Endodermal cell (in vitro differentiated cells): ENCODE data around the gene ADH1B. TPM values are rescaled to one million over a fixed set of nuclear protein-coding genes. Genes with fewer than 3 reads are reported as not detected.

ENCODE experiments used
- DNase-seq: peaks from one replicate; pipeline ENCODE4 v3.0.0-alpha.2; 2017
- H3K27ac ChIP-seq: 2 replicates; pipeline ENCODE4 v1.5.1; 2013; ENCODE audit warnings: mild to moderate bottlenecking, low read depth, low read length, moderate library complexity
- H3K27me3 ChIP-seq: 2 replicates; pipeline ENCODE4 v1.6.1; 2013; ENCODE audit warnings: mild to moderate bottlenecking, low read length, moderate library complexity; ENCODE audit not compliant: insufficient read depth, control insufficient read depth, poor library complexity, severe bottlenecking
- H3K36me3 ChIP-seq: 2 replicates; pipeline ENCODE4 v1.7.0; 2013; ENCODE audit warnings: mild to moderate bottlenecking, low read length, moderate library complexity; ENCODE audit not compliant: control insufficient read depth, insufficient read depth
- H3K4me1 ChIP-seq: one replicate; pipeline ENCODE4 v1.7.0; 2013; ENCODE audit warnings: low read length; ENCODE audit not compliant: control insufficient read depth, insufficient read depth
- H3K4me3 ChIP-seq: 2 replicates; pipeline ENCODE4 v1.5.1; 2013; ENCODE audit warnings: mild to moderate bottlenecking, low read length, moderate library complexity
- H3K9ac ChIP-seq: 2 replicates; pipeline ENCODE4 v1.6.1; 2013; ENCODE audit warnings: mild to moderate bottlenecking, low read length, moderate library complexity; ENCODE audit not compliant: poor library complexity, severe bottlenecking; ENCODE audit errors: extremely low read depth
- H3K9me3 ChIP-seq: 2 replicates; pipeline ENCODE4 v1.6.1; 2013; ENCODE audit warnings: mild to moderate bottlenecking, low read length, moderate library complexity; ENCODE audit not compliant: control insufficient read depth
- H3K27ac Mint-ChIP-seq: 2 replicates; pipeline ENCODE4 v1.8.0; 2020; ENCODE audit warnings: mixed read lengths
- H3K27me3 Mint-ChIP-seq: 2 replicates; pipeline ENCODE4 v1.8.0; 2021; ENCODE audit warnings: mild to moderate bottlenecking, mixed read lengths; ENCODE audit not compliant: insufficient read depth
- H3K36me3 Mint-ChIP-seq: 2 replicates; pipeline ENCODE4 v1.8.0; 2020; ENCODE audit warnings: low read depth, mixed read lengths
- H3K4me1 Mint-ChIP-seq: 2 replicates; pipeline ENCODE4 v1.8.0; 2020; ENCODE audit warnings: mixed read lengths
- H3K4me3 Mint-ChIP-seq: 2 replicates; pipeline ENCODE4 v1.8.0; 2020; ENCODE audit warnings: mild to moderate bottlenecking, moderate library complexity, mixed read lengths
- H3K9me3 Mint-ChIP-seq: 2 replicates; pipeline ENCODE4 v1.8.0; 2020; ENCODE audit warnings: mild to moderate bottlenecking, mixed read lengths
- CTCF ChIP-seq: fragments of 200-600 bp; sonication (generic); conservative IDR thresholded peaks from 2 replicates; pipeline ENCODE4 v1.5.0; 2021; ENCODE audit warnings: antibody characterized with exemption, mild to moderate bottlenecking
- WGBS, 2 experiments: methylation state at CpG; one replicate each; pipeline versions ENCODE4 v1.1.5 to v1.1.7; 2013; ENCODE audit warnings: missing lambda C conversion rate in 2 of 2, mixed read lengths in 1 of 2; ENCODE audit not compliant: insufficient coverage in 1 of 2, insufficient read length in 1 of 2; 5-methylcytosine and 5-hydroxymethylcytosine counted together
- total RNA-seq, 2 donors: library from RNA; stranded (reverse); fragmentation: NEBNext Ultra II Directional in 1 of 2; extraction: Animal tissue kit (Norgen Biotek cat#: 25700) in 1 of 2; gene quantifications; 2 replicates in 1 of 2; 3 replicates in 1 of 2; pipeline ENCODE4 v1.2.1, GENCODE V29; 2021

The ADH1B gene
- total RNA-seq, 2 donors from 2014 or later, result not detected

- H3K9me3 ChIP-seq, result no peaks in the 10 kb centered on the region
Measured at GRCh38 chr4:99273704-99274103, 47.5 kb downstream of the ADH1B start.

GRCh38 chr4:99264927-99265326, 56.3 kb downstream of the ADH1B start:
- H3K4me1 Mint-ChIP-seq, result no peaks in the 10 kb centered on the region
- H3K27me3 Mint-ChIP-seq, result no peaks in the 10 kb centered on the region
- H3K9ac ChIP-seq, result no peak overlapping the region
- no peaks in the 10 kb centered on the region for H3K9me3 ChIP-seq
- no peaks in the 10 kb centered on the region for H3K36me3 Mint-ChIP-seq
- no peak overlapping the region for H3K4me3 ChIP-seq
- H3K27me3 ChIP-seq, result no peaks in the 10 kb centered on the region
- no peak for DNase-seq
- peaks cover 12% of the 10 kb centered on the region for H3K9me3 Mint-ChIP-seq
- no peak overlapping the region for H3K27ac ChIP-seq
- no peak overlapping the region for H3K27ac Mint-ChIP-seq
- H3K4me3 Mint-ChIP-seq, result no peak overlapping the region
- H3K4me1 ChIP-seq, result no peaks in the 10 kb centered on the region
- TF ChIP-seq CTCF, result no peak
- no peaks in the 10 kb centered on the region for H3K36me3 ChIP-seq

More at GRCh38 chr4:99273704-99274103, 47.5 kb downstream of the ADH1B start:
- H3K4me1 ChIP-seq, result no peaks in the 10 kb centered on the region
- peaks cover 12% of the 10 kb centered on the region for H3K9me3 Mint-ChIP-seq
- H3K27me3 Mint-ChIP-seq, result no peaks in the 10 kb centered on the region
- H3K4me1 Mint-ChIP-seq, result no peaks in the 10 kb centered on the region
- H3K27ac Mint-ChIP-seq, result no peak overlapping the region
- TF ChIP-seq CTCF, result no peak
- no peak overlapping the region for H3K27ac ChIP-seq
- H3K36me3 ChIP-seq, result no peaks in the 10 kb centered on the region
- H3K4me3 Mint-ChIP-seq, result no peak overlapping the region
- H3K27me3 ChIP-seq, result no peaks in the 10 kb centered on the region
- WGBS, 2 experiments, result 98 to 100% methylated on average over 1 of the region's 2 CpGs
- no peak overlapping the region for H3K4me3 ChIP-seq
- H3K9ac ChIP-seq, result no peak overlapping the region
- no peak for DNase-seq
- H3K36me3 Mint-ChIP-seq, result no peaks in the 10 kb centered on the region

Other genes starting within 250 kb of the ADH1B start
- gene ADH5, start 232.6 kb downstream of the ADH1B start, total RNA-seq, result 100 to 1,000 TPM; 272 to 317 TPM
- not detected for gene ADH4, start 177.1 kb downstream of the ADH1B start, total RNA-seq
- not detected for gene ADH6, start 102.2 kb downstream of the ADH1B start, total RNA-seq
- gene ADH1A, start 30.4 kb downstream of the ADH1B start, total RNA-seq, result not detected
- not detected for gene ADH1C, start 31.3 kb upstream of the ADH1B start, total RNA-seq
- gene ADH7, start 113.9 kb upstream of the ADH1B start, total RNA-seq, result not detected
- not detected for gene C4orf17, start 189.6 kb upstream of the ADH1B start, total RNA-seq
- gene TRMT10A, start 242.6 kb upstream of the ADH1B start, total RNA-seq, result 1 to 10 TPM; 4.4 to 5.5 TPM